B cell (primary cell): Measurements from ENCODE around the gene PLRG1. TPM values are rescaled to one million over a fixed set of nuclear protein-coding genes. Genes with fewer than 3 reads are reported as not detected.

Experiments
- ATAC-seq: fragments of 200-7000 bp; cut with Tn5 transposase; one replicate; pipeline ENCODE4 v1.10.0; 2021; ENCODE audit warnings: low read depth, mild to moderate bottlenecking, moderate number of reproducible peaks, moderate library complexity
- CTCF ChIA-PET: fragments of 350-600 bp; sonication (Branson Sonifier 250); formaldehyde crosslinking; loops from one replicate; lab custom pipeline; 2021; ENCODE audit warnings: antibody characterized with exemption, inconsistent platforms; lab: Charles Lee
- POLR2A ChIA-PET: fragments of 350-600 bp; sonication (Branson Sonifier 250); formaldehyde crosslinking; loops from one replicate; lab custom pipeline; 2021; ENCODE audit warnings: antibody characterized with exemption; lab: Charles Lee
- DNase-seq: peaks from one replicate; pipeline ENCODE4 v3.0.0; 2013
- H2AFZ ChIP-seq: 2 replicates; pipeline ENCODE4 v1.6.1; 2012; ENCODE audit warnings: mild to moderate bottlenecking, low read depth, low read length; ENCODE audit not compliant: insufficient read depth, poor library complexity, severe bottlenecking
- H3K27ac ChIP-seq, 2 donors: 1 replicate in 1 of 2; 2 replicates in 1 of 2; pipeline ENCODE4 v1.5.1; 2012 to 2013; ENCODE audit warnings: low read length in 2 of 2, mild to moderate bottlenecking in 2 of 2, moderate library complexity in 1 of 2
- H3K27me3 ChIP-seq, 4 experiments: fragments of 200-600 bp in 1 of 4; sonication (generic) in 1 of 4; replicated peaks in 1 of 4; 1 replicate in 2 of 4; 2 replicates in 2 of 4; pipeline versions ENCODE4 v1.6.1 to v1.7.0; 2013 to 2016; ENCODE audit warnings: low read length in 3 of 4, mild to moderate bottlenecking in 2 of 4, mixed read lengths in 1 of 4, moderate library complexity in 1 of 4; ENCODE audit not compliant: insufficient read depth in 4 of 4, control insufficient read depth in 3 of 4; ENCODE audit errors: control extremely low read depth in 1 of 4
- H3K36me3 ChIP-seq, 2 experiments: replicated peaks in 1 of 2; 1 replicate in 1 of 2; 2 replicates in 1 of 2; pipeline versions ENCODE4 v1.6.1 to v1.7.1; 2013; ENCODE audit warnings: low read length in 1 of 2; ENCODE audit not compliant: insufficient read depth in 2 of 2, control insufficient read depth in 1 of 2; ENCODE audit errors: control extremely low read depth in 1 of 2, extremely low read depth in 1 of 2
- H3K4me1 ChIP-seq, 2 donors: fragments of 200-600 bp in 1 of 2; sonication (generic) in 1 of 2; 1 replicate in 1 of 2; 2 replicates in 1 of 2; pipeline versions ENCODE4 v1.5.1 to v1.6.1; 2013 to 2017; ENCODE audit warnings: low read length in 2 of 2; ENCODE audit not compliant: control insufficient read depth in 2 of 2, insufficient read depth in 2 of 2
- H3K4me2 ChIP-seq: replicated peaks from 2 replicates; pipeline ENCODE3; 2012; ENCODE audit warnings: mild to moderate bottlenecking, low read depth, low read length; ENCODE audit not compliant: poor library complexity, severe bottlenecking
- H3K4me3 ChIP-seq, 5 experiments: fragments of 200-600 bp in 1 of 5; sonication (generic) in 1 of 5; 1 replicate in 3 of 5; 2 replicates in 2 of 5; pipeline versions ENCODE4 v1.5.1 to v1.7.0; 2011 to 2016; ENCODE audit warnings: low read length in 4 of 5, mild to moderate bottlenecking in 4 of 5, low read depth in 2 of 5, control low read depth in 1 of 5, moderate library complexity in 1 of 5; ENCODE audit not compliant: insufficient read depth in 1 of 5; ENCODE audit errors: control extremely low read depth in 1 of 5, extremely low read depth in 1 of 5
- H3K79me2 ChIP-seq: fragments of 200-600 bp; sonication (generic); one replicate; pipeline ENCODE4 v1.6.0; 2016; ENCODE audit warnings: low read length; ENCODE audit not compliant: control insufficient read depth, insufficient read depth
- H3K9ac ChIP-seq: fragments of 200-600 bp; sonication (generic); 2 replicates; pipeline ENCODE4 v1.6.1; 2017; ENCODE audit warnings: mild to moderate bottlenecking, low read length, moderate library complexity
- H3K9me3 ChIP-seq, 3 donors: one replicate each; pipeline versions ENCODE4 v1.6.1 to v1.7.1; 2013; ENCODE audit warnings: low read length in 2 of 3; ENCODE audit not compliant: control insufficient read depth in 2 of 3, insufficient read depth in 1 of 3; ENCODE audit errors: control extremely low read depth in 1 of 3
- H4K20me1 ChIP-seq: 2 replicates; pipeline ENCODE4 v1.6.0; 2012; ENCODE audit warnings: mild to moderate bottlenecking, low read length; ENCODE audit not compliant: insufficient read depth, control insufficient read depth, poor library complexity, severe bottlenecking
- H3K27ac Mint-ChIP-seq: one replicate; pipeline ENCODE4 v1.8.0; 2021; ENCODE audit warnings: mixed read lengths
- H3K27me3 Mint-ChIP-seq: one replicate; pipeline ENCODE4 v1.8.0; 2021; ENCODE audit warnings: mixed read lengths
- H3K4me1 Mint-ChIP-seq: one replicate; pipeline ENCODE4 v1.8.0; 2021; ENCODE audit warnings: mixed read lengths
- H3K4me3 Mint-ChIP-seq: one replicate; pipeline ENCODE4 v1.8.0; 2021; ENCODE audit warnings: mixed read lengths
- H3K9me3 Mint-ChIP-seq: one replicate; pipeline ENCODE4 v1.8.0; 2022; ENCODE audit warnings: mixed read lengths; ENCODE audit not compliant: insufficient read depth
- CTCF ChIP-seq: fragments of 200-600 bp; IDR thresholded peaks from one replicate; pipeline ENCODE4 v1.8.0; 2022; ENCODE audit warnings: antibody characterized with exemption, mild to moderate bottlenecking
- EZH2 ChIP-seq: IDR thresholded peaks from 2 replicates; pipeline ENCODE4 v1.6.1; 2012; ENCODE audit warnings: borderline replicate concordance, low read depth, mild to moderate bottlenecking, moderate library complexity, low read length; ENCODE audit not compliant: insufficient read depth, poor library complexity, severe bottlenecking
- WGBS: methylation state at CpG from one replicate; pipeline ENCODE4 v1.1.5; 2013; ENCODE audit warnings: missing lambda C conversion rate; ENCODE audit not compliant: insufficient coverage; 5-methylcytosine and 5-hydroxymethylcytosine counted together
- intact Hi-C: fragments of 100-400 bp; cut with micrococcal nuclease; formaldehyde crosslinking; loops from one replicate; pipeline ENCODE4 v1.10.0; 2022
- polyA plus RNA-seq: library from polyadenylated mRNA; depleted of rRNA; stranded (reverse); fragments of >200 nt; gene quantifications from 2 replicates; pipeline ENCODE4 v1.2.3, GENCODE V29; 2012
- total RNA-seq, 2 donors: library from RNA; stranded (reverse); fragments of 120-200 nt in 1 of 2; gene quantifications; 1 replicate in 1 of 2; 2 replicates in 1 of 2; pipeline versions ENCODE4 v1.2.3 to v1.2.4, GENCODE V29; 2013 to 2022

The PLRG1 gene
- total and polyA plus RNA-seq, 2 donors (not counting 1 experiment from before 2014, with no cell fraction given) = 41.8 to 79.0 TPM

- Histone ChIP-seq H3K27me3 (peaks cover 0 to 10% (median 3%) of the 10 kb centered on the region in 4 experiments), H3K4me3 (no peak overlapping the region), H3K4me1 (no peaks in the 10 kb centered on the region), H3K4me2 (no peak overlapping the region), H3K9ac (no peak overlapping the region), H2AFZ (no peak overlapping the region), H3K9me3 (no peaks in the 10 kb centered on the region), H3K27ac (no peak overlapping the region), H4K20me1 (no peaks in the 10 kb centered on the region), H3K79me2 (no peaks in the 10 kb centered on the region), H3K36me3 (no peaks in the 10 kb centered on the region)
- TF ChIP-seq CTCF = no peak
- TF ChIP-seq EZH2 = no peak
- ChIA-PET POLR2A (no interaction called here), CTCF (no interaction called here)
- no peak overlapping the region for H3K27ac Mint-ChIP-seq
- peaks cover 28% of the 10 kb centered on the region for H3K27me3 Mint-ChIP-seq
- intact Hi-C loops = no loop called here
- no peak for ATAC-seq
- WGBS = 75% methylated on average over 1 of the region's 2 CpGs
- H3K4me3 Mint-ChIP-seq = no peak overlapping the region
- no peak for DNase-seq
- H3K9me3 Mint-ChIP-seq = no peaks in the 10 kb centered on the region
- H3K4me1 Mint-ChIP-seq = peaks cover 2% of the 10 kb centered on the region
Measured at GRCh38 chr4:154528869-154529268, 21.3 kb downstream of the PLRG1 start.

GRCh38 chr4:154527308-154527707 lies 22.9 kb downstream of the PLRG1 start:
- peaks cover 38% of the 10 kb centered on the region for H3K27me3 Mint-ChIP-seq
- no peak for TF ChIP-seq CTCF
- no peak for TF ChIP-seq EZH2
- POLR2A ChIA-PET = no interaction called here

More at GRCh38 chr4:154527308-154527707, 22.9 kb downstream of the PLRG1 start:
- Histone ChIP-seq H4K20me1 (no peaks in the 10 kb centered on the region), H3K4me3 (no peak overlapping the region), H3K4me1 (no peaks in the 10 kb centered on the region), H3K27me3 (peaks cover 0 to 10% (median 3%) of the 10 kb centered on the region in 4 experiments), H3K27ac (no peak overlapping the region), H3K9ac (no peak overlapping the region), H3K9me3 (no peaks in the 10 kb centered on the region), H3K79me2 (no peaks in the 10 kb centered on the region), H2AFZ (no peak overlapping the region), H3K4me2 (no peak overlapping the region), H3K36me3 (no peaks in the 10 kb centered on the region)
- WGBS = no CpG with 5 or more reads among the region's 4 CpGs
- DNase-seq (no peak), ATAC-seq (no peak)
- H3K4me1 Mint-ChIP-seq = peaks cover 2% of the 10 kb centered on the region
- no peaks in the 10 kb centered on the region for H3K9me3 Mint-ChIP-seq
- intact Hi-C loops = no loop called here
- H3K4me3 Mint-ChIP-seq = no peak overlapping the region
- CTCF ChIA-PET = no interaction called here
- H3K27ac Mint-ChIP-seq = no peak overlapping the region
